ENCODE measurements around the gene MED13L.

DNA sequence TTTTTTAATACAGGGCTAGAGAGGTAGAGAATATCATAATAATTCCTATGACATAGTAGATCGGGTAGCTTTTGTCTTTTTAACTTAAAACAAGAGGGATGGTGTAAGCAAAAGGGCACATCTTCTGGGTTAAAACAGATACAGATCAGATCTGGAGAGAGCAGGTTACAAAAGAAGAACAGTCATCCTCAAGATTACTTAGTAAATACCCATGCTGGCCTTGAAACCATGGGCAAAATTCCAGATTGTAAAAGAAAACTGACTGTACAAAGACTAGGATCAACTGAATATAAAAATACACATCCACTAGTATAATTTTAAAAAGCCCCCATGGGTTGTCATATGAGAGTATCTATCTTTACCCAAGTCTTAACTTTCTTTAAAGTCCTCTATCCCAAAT is 76.7 kb downstream of the MED13L start:
- TF ChIP-seq, protein P1, sequence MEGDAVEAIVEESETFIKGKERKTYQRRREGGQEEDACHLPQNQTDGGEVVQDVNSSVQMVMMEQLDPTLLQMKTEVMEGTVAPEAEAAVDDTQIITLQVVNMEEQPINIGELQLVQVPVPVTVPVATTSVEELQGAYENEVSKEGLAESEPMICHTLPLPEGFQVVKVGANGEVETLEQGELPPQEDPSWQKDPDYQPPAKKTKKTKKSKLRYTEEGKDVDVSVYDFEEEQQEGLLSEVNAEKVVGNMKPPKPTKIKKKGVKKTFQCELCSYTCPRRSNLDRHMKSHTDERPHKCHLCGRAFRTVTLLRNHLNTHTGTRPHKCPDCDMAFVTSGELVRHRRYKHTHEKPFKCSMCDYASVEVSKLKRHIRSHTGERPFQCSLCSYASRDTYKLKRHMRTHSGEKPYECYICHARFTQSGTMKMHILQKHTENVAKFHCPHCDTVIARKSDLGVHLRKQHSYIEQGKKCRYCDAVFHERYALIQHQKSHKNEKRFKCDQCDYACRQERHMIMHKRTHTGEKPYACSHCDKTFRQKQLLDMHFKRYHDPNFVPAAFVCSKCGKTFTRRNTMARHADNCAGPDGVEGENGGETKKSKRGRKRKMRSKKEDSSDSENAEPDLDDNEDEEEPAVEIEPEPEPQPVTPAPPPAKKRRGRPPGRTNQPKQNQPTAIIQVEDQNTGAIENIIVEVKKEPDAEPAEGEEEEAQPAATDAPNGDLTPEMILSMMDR (IDR thresholded peaks at IDR 0.05; ENCODE audit: extremely low read depth in 1 of 2, insufficient read depth in 1 of 2, low read depth in 1 of 2, low read length in 2 of 2), result no peak
- no peak for TF ChIP-seq POLR2A (IDR thresholded peaks at IDR 0.05; ENCODE audit: low read depth, low read length)
